ENCODE measurements around the gene GABPB2.

DNA sequence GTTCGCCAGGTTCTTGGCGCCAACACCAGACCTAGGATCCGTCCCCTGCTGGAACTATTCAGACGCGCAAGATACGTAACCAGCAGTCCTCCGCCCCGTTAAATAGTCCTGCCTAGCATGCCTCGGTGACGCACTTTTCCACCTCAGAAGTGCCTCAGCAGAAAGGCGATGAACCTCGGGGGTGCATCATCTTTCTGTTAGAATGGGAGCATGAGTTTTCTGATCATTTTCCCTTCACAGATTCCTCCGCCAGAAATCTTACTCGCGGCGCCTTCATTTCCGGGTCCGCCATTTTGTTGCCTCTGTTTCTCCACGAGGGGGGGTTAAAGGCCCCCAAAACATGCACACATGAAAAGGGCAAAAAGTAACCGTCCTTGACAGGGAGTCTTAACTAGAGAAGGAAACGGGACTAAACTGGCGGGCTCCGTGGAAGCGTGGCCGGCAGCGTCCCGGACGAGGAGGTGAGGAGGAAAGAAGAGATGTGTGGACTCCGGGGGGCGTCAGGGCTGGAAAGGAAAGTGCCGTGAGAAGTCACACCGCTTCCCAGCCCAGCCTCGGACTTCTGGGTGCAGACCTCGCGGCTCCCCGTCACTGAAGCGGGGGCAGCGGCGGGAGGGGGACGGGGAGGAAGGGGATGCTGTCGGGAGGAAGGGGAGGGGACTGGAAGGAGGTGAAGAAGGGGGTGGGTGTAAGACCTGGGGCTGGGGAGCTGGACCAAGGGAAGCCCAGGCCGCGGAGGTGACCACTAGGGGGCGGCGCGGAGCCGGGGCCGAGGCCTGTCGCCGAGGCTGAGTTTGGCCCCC lies at the start of gene GABPB2:
- peak; percentile 89 for TF ChIP-seq CTCF (IDR thresholded peaks at IDR 0.05; ENCODE audit: low read length)
- no peak for TF ChIP-seq EZH2phosphoT487 (IDR thresholded peaks at IDR 0.05; ENCODE audit: low read length)
- no peak for TF ChIP-seq EZH2 (optimal IDR thresholded peaks at IDR 0.05; ENCODE audit: low read depth, low read length)
